CD4-positive, alpha-beta memory T cell (primary cell): ENCODE results near the gene UBE2V1. TPM values are rescaled to one million over a fixed set of nuclear protein-coding genes. Genes with fewer than 3 reads are reported as not detected.

Experiments used
- CTCF ChIA-PET: fragments of 350-600 bp; sonication (Branson Sonifier 250); formaldehyde crosslinking; loops from one replicate; lab custom pipeline; 2021; ENCODE audit warnings: inconsistent platforms; ENCODE audit not compliant: partially characterized antibody; lab: Charles Lee
- POLR2A ChIA-PET: fragments of 350-600 bp; sonication (Branson Sonifier 250); formaldehyde crosslinking; loops from one replicate; lab custom pipeline; 2021; ENCODE audit not compliant: partially characterized antibody; lab: Charles Lee
- DNase-seq, 5 donors: peaks; one replicate each; pipeline versions ENCODE4 v3.0.0 to v3.0.0-alpha.2; 2020 to 2022; ENCODE audit warnings: mixed read lengths in 1 of 5
- H3K27ac ChIP-seq: one replicate; pipeline ENCODE4 v1.7.0; 2013; ENCODE audit warnings: low read depth, low read length
- H3K27me3 ChIP-seq: 2 replicates; pipeline ENCODE4 v1.7.0; 2013; ENCODE audit warnings: mild to moderate bottlenecking, low read length, moderate library complexity; ENCODE audit not compliant: insufficient read depth
- H3K36me3 ChIP-seq: 2 replicates; pipeline ENCODE4 v1.7.0; 2013; ENCODE audit warnings: mild to moderate bottlenecking, low read length, moderate library complexity; ENCODE audit not compliant: insufficient read depth
- H3K4me1 ChIP-seq: 2 replicates; pipeline ENCODE4 v1.7.0; 2013; ENCODE audit warnings: mild to moderate bottlenecking, low read length, moderate library complexity; ENCODE audit not compliant: insufficient read depth
- H3K4me3 ChIP-seq, 2 donors: one replicate each; pipeline ENCODE4 v1.7.0; 2013; ENCODE audit warnings: low read length in 2 of 2, mild to moderate bottlenecking in 1 of 2
- H3K9me3 ChIP-seq, 2 donors: one replicate each; pipeline ENCODE4 v1.7.0; 2013; ENCODE audit warnings: low read length in 2 of 2, control low read depth in 1 of 2; ENCODE audit not compliant: control insufficient read depth in 1 of 2
- H3K27ac Mint-ChIP-seq, 7 donors: one replicate each; pipeline ENCODE4 v1.8.0; 2020 to 2021; ENCODE audit warnings: mixed read lengths in 7 of 7, mild to moderate bottlenecking in 6 of 7, inconsistent platforms in 3 of 7, moderate library complexity in 3 of 7
- H3K27me3 Mint-ChIP-seq, 2 donors: one replicate each; pipeline ENCODE4 v1.8.0; 2020 to 2021; ENCODE audit warnings: mixed read lengths in 2 of 2
- H3K36me3 Mint-ChIP-seq, 2 donors: one replicate each; pipeline ENCODE4 v1.8.0; 2020 to 2021; ENCODE audit warnings: mixed read lengths in 2 of 2, inconsistent platforms in 1 of 2, mild to moderate bottlenecking in 1 of 2
- H3K4me1 Mint-ChIP-seq, 4 donors: one replicate each; pipeline ENCODE4 v1.8.0; 2020 to 2021; ENCODE audit warnings: mixed read lengths in 4 of 4, mild to moderate bottlenecking in 1 of 4
- H3K4me3 Mint-ChIP-seq, 8 donors: one replicate each; pipeline ENCODE4 v1.8.0; 2020 to 2021; ENCODE audit warnings: mixed read lengths in 8 of 8, mild to moderate bottlenecking in 7 of 8, moderate library complexity in 6 of 8, inconsistent platforms in 3 of 8
- H3K9me3 Mint-ChIP-seq, 8 donors: one replicate each; pipeline ENCODE4 v1.8.0; 2020 to 2021; ENCODE audit warnings: mixed read lengths in 8 of 8, mild to moderate bottlenecking in 5 of 8, inconsistent platforms in 3 of 8, moderate library complexity in 1 of 8
- intact Hi-C: fragments of 100-400 bp; cut with micrococcal nuclease; formaldehyde crosslinking; loops from one replicate; pipeline ENCODE4 v1.15.1; 2023
- polyA plus RNA-seq, 2 donors: library from polyadenylated mRNA; unstranded; fragments of 300-500 nt; fragmentation: Illumina TruSeq; gene quantifications; one replicate each; pipeline ENCODE4 v1.2.3, GENCODE V29; 2021
- total RNA-seq, 2 experiments: library from RNA; stranded (reverse); gene quantifications; one replicate each; pipeline ENCODE4 v1.2.3, GENCODE V29; 2021

Gene UBE2V1
- total and polyA plus RNA-seq, 4 experiments from 2014 or later = 131 to 176 (median 142) TPM

- Histone ChIP-seq H3K36me3 (peaks cover 51% of the 10 kb centered on the region), H3K27me3 (no peaks in the 10 kb centered on the region), H3K9me3 (no peaks in the 10 kb centered on the region), H3K27ac (no peak overlapping the region), H3K4me3 (no peak overlapping the region), H3K4me1 (peaks cover 23% of the 10 kb centered on the region)
- Mint-ChIP-seq H3K36me3 (peaks cover 28 to 66% of the 10 kb centered on the region in 2 donors), H3K27ac (peak overlapping the region in 2 of 7 donors; percentile 13 to 57), H3K9me3 (no peaks in the 10 kb centered on the region), H3K4me3 (no peak overlapping the region), H3K27me3 (no peaks in the 10 kb centered on the region), H3K4me1 (peaks cover 23 to 38% (median 31%) of the 10 kb centered on the region in 4 donors)
- intact Hi-C loops = no loop called here
- POLR2A ChIA-PET = no interaction called here
- no peak for DNase-seq
- CTCF ChIA-PET = interaction anchor here (0.9 to 1.3 kb wide), 2 partner anchors 9 to 23 kb away, joined by 7 to 9 read pairs; no protein-coding TSS in a partner anchor
These were observed 18.4 kb downstream of the UBE2V1 start for GRCh38 chr20:50094522-50094921.

- Mint-ChIP-seq H3K4me1 (peaks cover 19 to 34% (median 25%) of the 10 kb centered on the region in 4 donors), H3K36me3 (peaks cover 28 to 75% of the 10 kb centered on the region in 2 donors), H3K9me3 (no peaks in the 10 kb centered on the region), H3K27me3 (no peaks in the 10 kb centered on the region), H3K27ac (peak overlapping the region in 3 of 7 donors; percentile 29 to 70 (median 38)), H3K4me3 (no peak overlapping the region)
- POLR2A ChIA-PET = no interaction called here
- peaks cover 53% of the 10 kb centered on the region for H3K36me3 ChIP-seq
- no peaks in the 10 kb centered on the region for H3K9me3 ChIP-seq
- CTCF ChIA-PET = interaction anchor here (1.4 kb wide), 1 partner anchor 9 kb away, joined by 6 read pairs; no protein-coding TSS in a partner anchor
- H3K27me3 ChIP-seq = no peaks in the 10 kb centered on the region
- H3K4me1 ChIP-seq = peaks cover 10% of the 10 kb centered on the region
- intact Hi-C loops = no loop called here
- H3K27ac ChIP-seq = no peak overlapping the region
- no peak for DNase-seq
- no peak overlapping the region for H3K4me3 ChIP-seq
These were observed 19.7 kb downstream of the UBE2V1 start for GRCh38 chr20:50093240-50093639.

GRCh38 chr20:50092436-50092835, 20.5 kb downstream of the UBE2V1 start:
- ChIA-PET POLR2A (no interaction called here), CTCF (interaction anchor here (1.4 kb wide), 1 partner anchor 9 kb away, joined by 6 read pairs; no protein-coding TSS in a partner anchor)
- Histone ChIP-seq H3K4me1 (peaks cover 2% of the 10 kb centered on the region), H3K27ac (no peak overlapping the region), H3K36me3 (peaks cover 48% of the 10 kb centered on the region), H3K27me3 (no peaks in the 10 kb centered on the region), H3K9me3 (no peaks in the 10 kb centered on the region), H3K4me3 (no peak overlapping the region)
- intact Hi-C loops = no loop called here
- no peaks in the 10 kb centered on the region for H3K27me3 Mint-ChIP-seq
- no peaks in the 10 kb centered on the region for H3K9me3 Mint-ChIP-seq
- H3K4me1 Mint-ChIP-seq = peaks cover 12 to 26% (median 18%) of the 10 kb centered on the region in 4 donors
- H3K4me3 Mint-ChIP-seq = no peak overlapping the region
- peaks cover 28 to 74% of the 10 kb centered on the region in 2 donors for H3K36me3 Mint-ChIP-seq
- H3K27ac Mint-ChIP-seq = peak overlapping the region in 6 of 7 donors; percentile 0 to 68 (median 42)
- DNase-seq = no peak

GRCh38 chr20:50089787-50090177, 23.2 kb downstream of the UBE2V1 start:
- H3K27me3 Mint-ChIP-seq = no peaks in the 10 kb centered on the region
- Histone ChIP-seq H3K4me3 (no peak overlapping the region), H3K4me1 (peaks cover 17% of the 10 kb centered on the region), H3K27ac (no peak overlapping the region), H3K36me3 (peaks cover 25% of the 10 kb centered on the region), H3K27me3 (no peaks in the 10 kb centered on the region), H3K9me3 (no peaks in the 10 kb centered on the region)
- no peak overlapping the region for H3K4me3 Mint-ChIP-seq
- POLR2A ChIA-PET = no interaction called here
- CTCF ChIA-PET = interaction anchor here (2.7 kb wide), 1 partner anchor 18 kb away, joined by 13 read pairs; no protein-coding TSS in a partner anchor
- DNase-seq = no peak
- peak overlapping the region in 2 of 7 donors; percentile 27 to 69 for H3K27ac Mint-ChIP-seq
- intact Hi-C loops = loop anchor here (5.0 kb wide), 1 partner anchor 107 kb away; the partner anchor contains the start of gene SNAI1
- no peaks in the 10 kb centered on the region for H3K9me3 Mint-ChIP-seq
- peaks cover 23 to 35% (median 25%) of the 10 kb centered on the region in 4 donors for H3K4me1 Mint-ChIP-seq
- peaks cover 16 to 59% of the 10 kb centered on the region in 2 donors for H3K36me3 Mint-ChIP-seq

- no peaks in the 10 kb centered on the region for H3K9me3 Mint-ChIP-seq
- peaks cover 12 to 54% of the 10 kb centered on the region in 2 donors for H3K36me3 Mint-ChIP-seq
- ChIA-PET POLR2A (interaction anchor here (1.2 kb wide), 1 partner anchor 24 kb away, joined by 5 read pairs; the partner anchor contains the start of gene UBE2V1), CTCF (interaction anchor here (0.9 to 2.7 kb wide), 2 partner anchors 12 to 18 kb away, joined by 3 to 13 read pairs; no protein-coding TSS in a partner anchor)
- peaks cover 24 to 35% (median 25%) of the 10 kb centered on the region in 4 donors for H3K4me1 Mint-ChIP-seq
- intact Hi-C loops = loop anchor here (5.0 kb wide), 1 partner anchor 107 kb away; the partner anchor contains the start of gene SNAI1
- no peaks in the 10 kb centered on the region for H3K9me3 ChIP-seq
- H3K27me3 Mint-ChIP-seq = no peaks in the 10 kb centered on the region
- no peak overlapping the region for H3K4me3 ChIP-seq
- peaks cover 20% of the 10 kb centered on the region for H3K36me3 ChIP-seq
- no peak overlapping the region for H3K27ac ChIP-seq
- no peak for DNase-seq
- no peak overlapping the region for H3K4me3 Mint-ChIP-seq
- H3K27ac Mint-ChIP-seq = peak overlapping the region in 6 of 7 donors; percentile 8 to 70 (median 40)
- H3K4me1 ChIP-seq = peaks cover 17% of the 10 kb centered on the region
- H3K27me3 ChIP-seq = no peaks in the 10 kb centered on the region
These were observed 23.7 kb downstream of the UBE2V1 start for GRCh38 chr20:50089140-50089786.

GRCh38 chr20:50088022-50088421, 24.9 kb downstream of the UBE2V1 start:
- H3K27ac Mint-ChIP-seq = no peak overlapping the region
- H3K36me3 Mint-ChIP-seq = peaks cover 6 to 54% of the 10 kb centered on the region in 2 donors
- no peak overlapping the region for H3K27ac ChIP-seq
- no peaks in the 10 kb centered on the region for H3K9me3 ChIP-seq
- H3K4me1 ChIP-seq = peaks cover 17% of the 10 kb centered on the region
- H3K4me3 ChIP-seq = no peak overlapping the region
- no peak for DNase-seq
- H3K27me3 Mint-ChIP-seq = no peaks in the 10 kb centered on the region
- H3K4me3 Mint-ChIP-seq = no peak overlapping the region
- peaks cover 23 to 38% (median 29%) of the 10 kb centered on the region in 4 donors for H3K4me1 Mint-ChIP-seq
- H3K27me3 ChIP-seq = no peaks in the 10 kb centered on the region
- peaks cover 14% of the 10 kb centered on the region for H3K36me3 ChIP-seq
- intact Hi-C loops = loop anchor here (5.0 kb wide), 1 partner anchor 106 kb away; the partner anchor contains the start of gene SNAI1
- POLR2A ChIA-PET = no interaction called here
- H3K9me3 Mint-ChIP-seq = no peaks in the 10 kb centered on the region
- CTCF ChIA-PET = interaction anchor here (1.5 kb wide), 1 partner anchor 17 kb away, joined by 6 read pairs; no protein-coding TSS in a partner anchor
